ENCODE data around the gene IKBKE. TPM values are rescaled to one million over a fixed set of nuclear protein-coding genes. Genes with fewer than 3 reads are reported as not detected.

Gene IKBKE
- total and polyA plus RNA-seq, 2 donors (not counting 3 experiments of a cell fraction or from before 2014, with no cell fraction given): 17.9 to 20.7 TPM

- H3K27ac ChIP-seq (ENCODE audit: insufficient read depth, low read depth, low read length): peak overlapping the region; percentile 75
- peaks cover 26% of the 10 kb centered on the region for H3K4me1 ChIP-seq (ENCODE audit: control insufficient read depth, extremely low read depth, insufficient read depth, low read length)
- no peaks in the 10 kb centered on the region for H4K20me1 ChIP-seq (replicated peaks; ENCODE audit: control insufficient read depth, extremely low read depth, insufficient read depth, low read length)
- H3K79me2 ChIP-seq (ENCODE audit: control insufficient read depth, insufficient read depth, low read length): no peaks in the 10 kb centered on the region
- DNase-seq (ENCODE audit: low read depth, low spot score): peak; percentile 14
- no peak overlapping the region for H2AFZ ChIP-seq (ENCODE audit: low read depth, low read length)
- TF ChIP-seq, protein P1, sequence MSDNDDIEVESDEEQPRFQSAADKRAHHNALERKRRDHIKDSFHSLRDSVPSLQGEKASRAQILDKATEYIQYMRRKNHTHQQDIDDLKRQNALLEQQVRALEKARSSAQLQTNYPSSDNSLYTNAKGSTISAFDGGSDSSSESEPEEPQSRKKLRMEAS (IDR thresholded peaks at IDR 0.05; ENCODE audit: insufficient read depth, insufficient read length): no peak
- TF ChIP-seq FOS (IDR thresholded peaks at IDR 0.05; ENCODE audit: borderline replicate concordance, insufficient read depth, low read length) (no peak), JUN (IDR thresholded peaks at IDR 0.05; ENCODE audit: borderline replicate concordance, insufficient read depth, insufficient read length, low read depth) (no peak), EZH2 (IDR thresholded peaks at IDR 0.05; ENCODE audit: borderline replicate concordance, low read depth, low read length, severe bottlenecking) (no peak), MYC (IDR thresholded peaks at IDR 0.05; ENCODE audit: low read depth, low read length) (no peak), GATA2 (IDR thresholded peaks at IDR 0.05; ENCODE audit: insufficient read depth, insufficient read length, low read depth, low read length) (no peak), POLR2A (IDR thresholded peaks at IDR 0.05; ENCODE audit: low read depth, low read length) (no peak), POLR2AphosphoS5 (IDR thresholded peaks at IDR 0.05; ENCODE audit: insufficient read depth, low read depth, low read length) (no peak)
- TF ChIP-seq, protein P2, sequence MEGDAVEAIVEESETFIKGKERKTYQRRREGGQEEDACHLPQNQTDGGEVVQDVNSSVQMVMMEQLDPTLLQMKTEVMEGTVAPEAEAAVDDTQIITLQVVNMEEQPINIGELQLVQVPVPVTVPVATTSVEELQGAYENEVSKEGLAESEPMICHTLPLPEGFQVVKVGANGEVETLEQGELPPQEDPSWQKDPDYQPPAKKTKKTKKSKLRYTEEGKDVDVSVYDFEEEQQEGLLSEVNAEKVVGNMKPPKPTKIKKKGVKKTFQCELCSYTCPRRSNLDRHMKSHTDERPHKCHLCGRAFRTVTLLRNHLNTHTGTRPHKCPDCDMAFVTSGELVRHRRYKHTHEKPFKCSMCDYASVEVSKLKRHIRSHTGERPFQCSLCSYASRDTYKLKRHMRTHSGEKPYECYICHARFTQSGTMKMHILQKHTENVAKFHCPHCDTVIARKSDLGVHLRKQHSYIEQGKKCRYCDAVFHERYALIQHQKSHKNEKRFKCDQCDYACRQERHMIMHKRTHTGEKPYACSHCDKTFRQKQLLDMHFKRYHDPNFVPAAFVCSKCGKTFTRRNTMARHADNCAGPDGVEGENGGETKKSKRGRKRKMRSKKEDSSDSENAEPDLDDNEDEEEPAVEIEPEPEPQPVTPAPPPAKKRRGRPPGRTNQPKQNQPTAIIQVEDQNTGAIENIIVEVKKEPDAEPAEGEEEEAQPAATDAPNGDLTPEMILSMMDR (IDR thresholded peaks at IDR 0.05; ENCODE audit: extremely low read depth in 1 of 2, insufficient read depth in 1 of 2, low read depth in 1 of 2, low read length in 2 of 2): no peak
- no peak overlapping the region for H3K4me3 ChIP-seq (replicated peaks in 1 of 3; ENCODE audit: insufficient read depth in 1 of 3, low read depth in 1 of 3, low read length in 3 of 3)
- no peaks in the 10 kb centered on the region for H3K9me3 ChIP-seq (replicated peaks; ENCODE audit: control insufficient read depth, insufficient read depth, low read length)
- no peak overlapping the region for H3K9ac ChIP-seq (replicated peaks; ENCODE audit: extremely low read depth, insufficient read depth, low read length)
- no peaks in the 10 kb centered on the region for H3K9me1 ChIP-seq (replicated peaks; ENCODE audit: control insufficient read depth, extremely low read depth, insufficient read depth, low read length)
- intact Hi-C loops (cut with micrococcal nuclease) (no loop called here), dilution Hi-C loops (cut with MboI; ENCODE audit: extremely low pct_ligation_motif_present, low sequenced_read_pairs) (no loop called here)
- ChIA-PET POLR2A (no interaction called here), CTCF (interaction anchor here (1.4 to 1.7 kb wide), 3 partner anchors 15 to 40 kb away, joined by 4 to 6 read pairs (median 5); partner anchors contain the start of gene IKBKE)
- no peaks in the 10 kb centered on the region for H3K27me3 ChIP-seq (ENCODE audit: control insufficient read depth in 2 of 2, insufficient read depth in 2 of 2, low read length in 2 of 2)
- peaks cover 5 to 18% of the 10 kb centered on the region in 2 experiments for H3K36me3 ChIP-seq (ENCODE audit: control insufficient read depth in 2 of 2, extremely low read depth in 1 of 2, insufficient read depth in 2 of 2, low read length in 2 of 2)
- no peak overlapping the region for H3K4me2 ChIP-seq (ENCODE audit: insufficient read depth, low read length)
- FAIRE-seq: no peak
- BruUV-seq (replicated peaks): no TSS peak
Measured at GRCh38 chr1:206429421-206429820, 40.9 kb upstream of the IKBKE start.

Measured in endothelial cell of umbilical vein (primary cell).